ENCODE results near the gene SRSF5. TPM values are rescaled to one million over a fixed set of nuclear protein-coding genes. Genes with fewer than 3 reads are reported as not detected.
A peak's percentile ranks its signal among the peaks of the same experiment; 100 is the strongest.

The SRSF5 gene
- total RNA-seq, 1 donor from 2014 or later = 304 TPM

GRCh38 chr14:69816216-69816615 lies 49.3 kb downstream of the SRSF5 start:
- intact Hi-C loops (cut with micrococcal nuclease) = loop anchor here (10.0 kb wide), 1 partner anchor 769 kb away; no protein-coding TSS in a partner anchor

GRCh38 chr14:69818758-69819191 lies 51.8 kb downstream of the SRSF5 start:
- no peak overlapping the region for H3K27ac Mint-ChIP-seq
- intact Hi-C loops (cut with micrococcal nuclease) = loop anchor here (1.0 to 10.0 kb wide), 2 partner anchors 209 to 766 kb away; no protein-coding TSS in a partner anchor
- H3K9me3 Mint-ChIP-seq = no peaks in the 10 kb centered on the region
- H3K27me3 Mint-ChIP-seq (ENCODE audit: insufficient read depth) = peaks cover 8% of the 10 kb centered on the region
- peaks cover 5% of the 10 kb centered on the region for H3K4me1 Mint-ChIP-seq (ENCODE audit: low read depth)
- H3K4me3 Mint-ChIP-seq = no peak overlapping the region
- peak; percentile 53 for DNase-seq (ENCODE audit: low spot score)
- no peaks in the 10 kb centered on the region for H3K36me3 Mint-ChIP-seq (ENCODE audit: low read depth)

More at GRCh38 chr14:69816216-69816615, 49.3 kb downstream of the SRSF5 start:
- Mint-ChIP-seq H3K4me1 (ENCODE audit: low read depth) (peaks cover 5% of the 10 kb centered on the region), H3K9me3 (no peaks in the 10 kb centered on the region), H3K27ac (no peak overlapping the region), H3K4me3 (no peak overlapping the region), H3K27me3 (ENCODE audit: insufficient read depth) (peaks cover 9% of the 10 kb centered on the region), H3K36me3 (ENCODE audit: low read depth) (no peaks in the 10 kb centered on the region)
- DNase-seq (ENCODE audit: low spot score) = no peak

- Mint-ChIP-seq H3K9me3 (no peaks in the 10 kb centered on the region), H3K27ac (no peak overlapping the region), H3K36me3 (ENCODE audit: low read depth) (no peaks in the 10 kb centered on the region), H3K4me1 (ENCODE audit: low read depth) (peaks cover 5% of the 10 kb centered on the region), H3K4me3 (no peak overlapping the region), H3K27me3 (ENCODE audit: insufficient read depth) (peaks cover 8% of the 10 kb centered on the region)
- intact Hi-C loops (cut with micrococcal nuclease) = loop anchor here (10.0 kb wide), 1 partner anchor 765 kb away; no protein-coding TSS in a partner anchor
- DNase-seq (ENCODE audit: low spot score) = no peak
Observed at GRCh38 chr14:69819607-69820006, 52.7 kb downstream of the SRSF5 start.

- H3K27ac Mint-ChIP-seq = no peak overlapping the region
Observed at GRCh38 chr14:69820991-69821390, 54.0 kb downstream of the SRSF5 start.

More at GRCh38 chr14:69820991-69821390, 54.0 kb downstream of the SRSF5 start:
- Mint-ChIP-seq H3K4me3 (no peak overlapping the region), H3K9me3 (no peaks in the 10 kb centered on the region), H3K4me1 (ENCODE audit: low read depth) (peaks cover 5% of the 10 kb centered on the region), H3K36me3 (ENCODE audit: low read depth) (no peaks in the 10 kb centered on the region), H3K27me3 (ENCODE audit: insufficient read depth) (peaks cover 9% of the 10 kb centered on the region)
- intact Hi-C loops (cut with micrococcal nuclease) = no loop called here
- no peak for DNase-seq (ENCODE audit: low spot score)

Other genes starting within 250 kb of the SRSF5 start
- gene CCDC177, start 192.3 kb upstream of the SRSF5 start, total RNA-seq = 0.08 TPM in 1 of 2 replicates, not detected in the other
- 91.3 and 94.3 TPM in 2 replicates for gene SUSD6, start 155.5 kb upstream of the SRSF5 start, total RNA-seq
- not detected in 2 replicates for gene SLC10A1, start 30.1 kb downstream of the SRSF5 start, total RNA-seq
- not detected in 2 replicates for gene SMOC1, start 112.3 kb downstream of the SRSF5 start, total RNA-seq

Measured in activated T-helper 1 cell treated with anti-CD3 and anti-CD28 coated beads, Interleukin-12 subunit alpha, Interleukin-12 subunit beta, Interleukin-2, Interleukin-4 antibody, amounts not matched to agents 30 ng/mL and 10 ng/mL and 1 ng/mL, durations not matched to agents 14 hours and 24 hours and 36 hours (primary cell).